CD14-positive monocyte (primary cell): Measurements from ENCODE around the gene TBR1. TPM values are rescaled to one million over a fixed set of nuclear protein-coding genes. Genes with fewer than 3 reads are reported as not detected.

Experiments
- DNase-seq, 3 donors: peaks; one replicate each; pipeline ENCODE4 v3.0.0-alpha.2; 2011 to 2022
- H2AFZ ChIP-seq: 2 replicates; pipeline ENCODE4 v1.6.0; 2012; ENCODE audit warnings: mild to moderate bottlenecking, low read depth, low read length, inconsistent platforms; ENCODE audit not compliant: insufficient read depth, poor library complexity, severe bottlenecking
- H3K27ac ChIP-seq, 2 donors: 1 replicate in 1 of 2; 2 replicates in 1 of 2; pipeline ENCODE4 v1.5.1; 2012 to 2013; ENCODE audit warnings: low read length in 2 of 2, control low read depth in 1 of 2, inconsistent platforms in 1 of 2, low read depth in 1 of 2, mild to moderate bottlenecking in 1 of 2
- H3K27me3 ChIP-seq, 2 donors: one replicate each; pipeline versions ENCODE4 v1.6.0 to v1.6.1; 2011 to 2013; ENCODE audit warnings: low read length in 2 of 2; ENCODE audit not compliant: control insufficient read depth in 2 of 2, insufficient read depth in 2 of 2
- H3K36me3 ChIP-seq, 2 donors: replicated peaks in 1 of 2; 1 replicate in 1 of 2; 2 replicates in 1 of 2; pipeline versions ENCODE4 v1.5.1 to v1.6.1; 2012 to 2013; ENCODE audit warnings: low read length in 2 of 2, control low read depth in 1 of 2, inconsistent platforms in 1 of 2, mild to moderate bottlenecking in 1 of 2; ENCODE audit not compliant: insufficient read depth in 2 of 2, control insufficient read depth in 1 of 2
- H3K4me1 ChIP-seq, 2 donors: 1 replicate in 1 of 2; 2 replicates in 1 of 2; pipeline versions ENCODE4 v1.5.1 to v1.6.1; 2012 to 2013; ENCODE audit warnings: low read length in 2 of 2, control low read depth in 1 of 2, inconsistent platforms in 1 of 2, mild to moderate bottlenecking in 1 of 2, moderate library complexity in 1 of 2; ENCODE audit not compliant: insufficient read depth in 2 of 2, control insufficient read depth in 1 of 2
- H3K4me2 ChIP-seq: replicated peaks from 2 replicates; pipeline ENCODE3; 2012; ENCODE audit warnings: low read length, moderate library complexity, mild to moderate bottlenecking; ENCODE audit not compliant: poor library complexity, severe bottlenecking; ENCODE audit errors: extremely low read depth
- H3K4me3 ChIP-seq, 3 experiments: fragments of 200-600 bp in 1 of 3; sonication (generic) in 1 of 3; replicated peaks in 1 of 3; 1 replicate in 2 of 3; 2 replicates in 1 of 3; pipeline ENCODE4 v1.5.1; 2011 to 2013; ENCODE audit warnings: low read length in 3 of 3, mild to moderate bottlenecking in 3 of 3, control low read depth in 2 of 3, low read depth in 2 of 3, inconsistent platforms in 1 of 3, moderate library complexity in 1 of 3
- H3K79me2 ChIP-seq: 2 replicates; pipeline ENCODE4 v1.6.0; 2012; ENCODE audit warnings: mild to moderate bottlenecking, control low read depth, inconsistent platforms, low read length, moderate library complexity; ENCODE audit not compliant: insufficient read depth
- H3K9ac ChIP-seq: 2 replicates; pipeline ENCODE4 v1.6.0; 2017; ENCODE audit warnings: low read length, mild to moderate bottlenecking; ENCODE audit not compliant: insufficient read depth, poor library complexity, severe bottlenecking
- H3K9me3 ChIP-seq, 2 donors: replicated peaks in 1 of 2; 1 replicate in 1 of 2; 2 replicates in 1 of 2; pipeline versions ENCODE4 v1.5.1 to v1.6.1; 2012 to 2013; ENCODE audit warnings: low read length in 2 of 2, control low read depth in 1 of 2; ENCODE audit not compliant: control insufficient read depth in 1 of 2, insufficient read depth in 1 of 2
- H4K20me1 ChIP-seq: 2 replicates; pipeline ENCODE4 v1.6.0; 2012; ENCODE audit warnings: mild to moderate bottlenecking, low read length, control low read depth, moderate library complexity; ENCODE audit not compliant: insufficient read depth
- H3K27ac Mint-ChIP-seq, 7 donors: one replicate each; pipeline ENCODE4 v1.8.0; 2020; ENCODE audit warnings: mild to moderate bottlenecking in 7 of 7, mixed read lengths in 7 of 7, moderate library complexity in 6 of 7, inconsistent platforms in 2 of 7
- H3K27me3 Mint-ChIP-seq, 3 donors: one replicate each; pipeline ENCODE4 v1.8.0; 2021 to 2022; ENCODE audit warnings: low read depth in 3 of 3, mild to moderate bottlenecking in 3 of 3, mixed read lengths in 3 of 3, moderate library complexity in 3 of 3, inconsistent platforms in 1 of 3
- H3K36me3 Mint-ChIP-seq, 2 donors: one replicate each; pipeline ENCODE4 v1.8.0; 2020; ENCODE audit warnings: mixed read lengths in 2 of 2, inconsistent platforms in 1 of 2, mild to moderate bottlenecking in 1 of 2
- H3K4me1 Mint-ChIP-seq: one replicate; pipeline ENCODE4 v1.8.0; 2020; ENCODE audit warnings: mild to moderate bottlenecking, mixed read lengths
- H3K4me3 Mint-ChIP-seq, 2 donors: one replicate each; pipeline ENCODE4 v1.8.0; 2020; ENCODE audit warnings: mild to moderate bottlenecking in 2 of 2, mixed read lengths in 2 of 2, moderate library complexity in 1 of 2
- H3K9me3 Mint-ChIP-seq, 7 donors: one replicate each; pipeline ENCODE4 v1.8.0; 2020 to 2022; ENCODE audit warnings: mixed read lengths in 7 of 7, mild to moderate bottlenecking in 6 of 7, moderate library complexity in 6 of 7, inconsistent platforms in 2 of 7
- CTCF ChIP-seq: fragments of 200-600 bp; IDR thresholded peaks from one replicate; pipeline ENCODE4 v1.8.0; 2022; ENCODE audit warnings: antibody characterized with exemption, mild to moderate bottlenecking
- WGBS: methylation state at CpG from one replicate; pipeline ENCODE4 v1.1.5; 2013; ENCODE audit warnings: missing lambda C conversion rate; ENCODE audit not compliant: insufficient coverage; 5-methylcytosine and 5-hydroxymethylcytosine counted together
- intact Hi-C, 2 donors: fragments of 100-400 bp; cut with micrococcal nuclease; formaldehyde crosslinking; loops; one replicate each; pipeline versions ENCODE4 v1.15.0 to v1.15.1; 2023
- polyA plus RNA-seq, 3 donors: library from polyadenylated mRNA; depleted of rRNA in 1 of 3; unstranded in 2 of 3; stranded (reverse) in 1 of 3; fragments of 300-500 nt in 2 of 3; fragments of >200 nt in 1 of 3; fragmentation: Illumina TruSeq in 2 of 3; gene quantifications; 1 replicate in 2 of 3; 2 replicates in 1 of 3; pipeline ENCODE4 v1.2.3, GENCODE V29; 2012 to 2021

The TBR1 gene
- polyA plus RNA-seq, 3 donors: not detected

GRCh38 chr2:161418275-161418714 is 2.2 kb downstream of the TBR1 start:
- H4K20me1 ChIP-seq: no peaks in the 10 kb centered on the region
- H3K36me3 Mint-ChIP-seq: peaks cover 0 to 16% of the 10 kb centered on the region in 2 donors
- H3K4me1 ChIP-seq: peaks cover 33 to 38% of the 10 kb centered on the region in 2 donors
- H3K36me3 ChIP-seq: no peaks in the 10 kb centered on the region
- peak overlapping the region; percentile 18 for H3K4me2 ChIP-seq
- peak overlapping the region; percentile 23 for H2AFZ ChIP-seq
- peaks cover 94 to 100% (median 97%) of the 10 kb centered on the region in 3 donors for H3K27me3 Mint-ChIP-seq
- peak overlapping the region in 1 of 2 donors; percentile 91 for H3K4me3 Mint-ChIP-seq
- DNase-seq: no peak
- H3K4me1 Mint-ChIP-seq: peaks cover 64% of the 10 kb centered on the region
- H3K27me3 ChIP-seq: peaks cover 99 to 100% of the 10 kb centered on the region in 2 donors
- H3K9ac ChIP-seq: no peak overlapping the region
- TF ChIP-seq CTCF: no peak
- no peak overlapping the region for H3K27ac Mint-ChIP-seq
- H3K9me3 Mint-ChIP-seq: peaks cover 0 to 21% (median 14%) of the 10 kb centered on the region in 7 donors
- WGBS: 7% methylated on average over 11 of the region's 15 CpGs
- H3K9me3 ChIP-seq: peaks cover 4 to 49% of the 10 kb centered on the region in 2 donors
- H3K4me3 ChIP-seq: no peak overlapping the region
- H3K27ac ChIP-seq: no peak overlapping the region
- no peaks in the 10 kb centered on the region for H3K79me2 ChIP-seq
- intact Hi-C loops: no loop called here

- peaks cover 97% of the 10 kb centered on the region in 2 donors for H3K27me3 ChIP-seq
- Mint-ChIP-seq H3K9me3 (peaks cover 0 to 20% (median 11%) of the 10 kb centered on the region in 7 donors), H3K27me3 (peaks cover 91 to 99% (median 91%) of the 10 kb centered on the region in 3 donors), H3K27ac (no peak overlapping the region), H3K36me3 (peaks cover 0 to 13% of the 10 kb centered on the region in 2 donors), H3K4me1 (peaks cover 62% of the 10 kb centered on the region), H3K4me3 (peak overlapping the region in 1 of 2 donors; percentile 91)
- intact Hi-C loops: no loop called here
- no peaks in the 10 kb centered on the region for H4K20me1 ChIP-seq
- peaks cover 35 to 42% of the 10 kb centered on the region in 2 donors for H3K4me1 ChIP-seq
- TF ChIP-seq CTCF: no peak
- H3K79me2 ChIP-seq: no peaks in the 10 kb centered on the region
- no peaks in the 10 kb centered on the region for H3K36me3 ChIP-seq
- H3K9ac ChIP-seq: no peak overlapping the region
- H3K9me3 ChIP-seq: peaks cover 4 to 51% of the 10 kb centered on the region in 2 donors
- no peak overlapping the region for H3K27ac ChIP-seq
- H3K4me3 ChIP-seq: no peak overlapping the region
- DNase-seq: peak in 1 of 3 donors; percentile 28
- H3K4me2 ChIP-seq: peak overlapping the region; percentile 18
- WGBS: 3% methylated on average over 38 of the region's 49 CpGs
- H2AFZ ChIP-seq: peak overlapping the region; percentile 23
Measured at GRCh38 chr2:161418715-161419637, 2.9 kb downstream of the TBR1 start.
